Activated effector memory CD4-positive, alpha-beta T cell treated with Interleukin-2 at 50 U/mL for 16 hours (primary cell): ENCODE measurements around the gene VPREB1.
"Not testable (repeated sequence)": the region's sequence is repeated elsewhere in the genome, so short reads cannot be mapped to it uniquely, and the experiment has no call there.

Source experiments
- DNase-seq: peaks from one replicate; pipeline ENCODE4 v3.0.0-alpha.2; 2020

Gene VPREB1

GRCh38 chr22:22214819-22215329 lies 29.7 kb upstream of the VPREB1 start:
- DNase-seq: no peak

GRCh38 chr22:22215659-22216449 lies 28.7 kb upstream of the VPREB1 start:
- no peak for DNase-seq

DNA sequence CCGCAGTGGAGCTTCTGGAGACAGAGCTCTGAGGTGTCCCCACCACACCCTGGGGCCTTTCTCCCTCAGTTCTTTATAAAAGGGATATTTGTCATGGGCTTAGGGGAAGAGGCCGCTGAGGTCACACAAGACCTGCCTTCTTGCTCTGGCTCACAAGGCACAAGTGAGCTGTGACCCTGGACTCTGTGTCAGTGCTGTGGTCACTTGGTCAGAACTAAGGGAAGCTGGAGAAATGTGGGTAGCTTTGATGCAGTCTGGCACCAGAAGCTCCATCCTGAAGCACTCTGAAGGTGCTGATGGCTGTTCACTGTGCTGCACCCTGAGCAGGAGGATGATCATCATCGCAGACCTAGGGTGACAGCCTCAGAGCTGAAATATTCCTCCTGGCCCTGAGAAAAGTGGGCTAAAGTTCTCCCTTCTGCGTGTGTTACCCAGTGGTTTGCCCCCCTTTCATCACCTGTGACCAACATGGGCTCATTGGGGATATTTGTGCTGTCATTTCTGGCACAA lies 28.1 kb upstream of the VPREB1 start:
- DNase-seq: no peak

DNA sequence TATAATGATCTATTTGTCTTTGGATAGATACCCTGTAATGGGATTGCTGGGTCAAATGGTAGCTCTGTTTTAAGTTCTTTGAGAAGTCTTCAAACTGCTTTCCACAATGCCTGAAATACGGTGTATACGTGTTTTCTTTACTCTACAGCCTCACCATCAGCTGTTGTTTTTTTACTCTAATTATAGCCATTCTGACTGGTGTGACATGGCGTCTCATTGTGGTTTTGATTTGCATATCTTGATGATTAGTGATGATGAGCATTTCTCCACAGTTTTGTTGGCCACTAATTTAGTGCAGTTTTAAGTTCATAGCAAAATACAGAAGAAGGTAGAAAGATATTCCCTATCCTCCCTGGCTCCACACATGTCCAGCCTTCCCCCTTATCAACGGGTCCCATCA lies 26.3 kb upstream of the VPREB1 start:
- DNase-seq: no peak

DNA sequence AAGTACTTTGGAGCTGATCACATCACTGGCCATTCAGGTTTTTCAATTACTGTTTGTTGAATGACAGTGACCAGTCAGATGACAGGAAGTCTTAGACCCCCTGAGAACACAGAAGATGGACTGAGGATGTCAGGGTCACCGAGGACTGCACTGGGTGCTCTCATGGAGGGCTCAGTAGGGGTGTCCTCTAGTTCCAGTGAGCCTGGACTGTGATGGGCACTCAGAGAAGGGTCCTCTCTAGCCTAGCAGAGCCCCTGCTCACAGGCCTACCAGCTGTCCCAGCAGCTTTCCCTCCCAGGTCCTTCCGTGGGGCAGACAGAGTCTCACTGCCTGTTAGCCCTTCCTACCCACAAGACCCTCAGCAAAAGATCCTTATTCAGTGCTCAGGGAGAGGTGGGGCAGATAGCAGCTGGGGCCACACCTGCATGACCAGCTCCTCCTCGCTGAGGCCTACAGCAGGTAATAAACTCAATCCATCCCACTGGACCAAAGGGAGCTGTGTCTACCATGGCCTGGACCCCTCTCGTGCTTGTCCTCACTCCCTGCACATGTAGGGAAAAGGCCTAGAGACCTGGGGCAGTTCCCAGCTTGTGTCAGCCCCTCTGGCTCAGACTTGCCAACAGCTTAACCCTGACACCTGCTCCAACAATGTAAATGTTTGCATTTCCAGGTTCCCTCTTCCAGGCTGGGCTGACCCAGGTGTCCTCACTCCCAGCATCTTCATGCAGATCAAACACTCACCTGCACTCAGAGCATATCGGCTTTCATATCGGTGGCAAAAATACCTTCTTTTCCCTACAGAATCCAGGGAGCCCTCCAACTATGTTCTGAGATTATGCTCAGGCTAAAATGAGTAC lies 25.2 kb upstream of the VPREB1 start:
- no peak for DNase-seq

GRCh38 chr22:22221043-22221442 lies 23.5 kb upstream of the VPREB1 start:
- not testable (repeated sequence) for DNase-seq

GRCh38 chr22:22226448-22227187 lies 18.0 kb upstream of the VPREB1 start:
- DNase-seq: no peak

- no peak for DNase-seq
Measured at GRCh38 chr22:22228421-22228820, 16.2 kb upstream of the VPREB1 start.

DNA sequence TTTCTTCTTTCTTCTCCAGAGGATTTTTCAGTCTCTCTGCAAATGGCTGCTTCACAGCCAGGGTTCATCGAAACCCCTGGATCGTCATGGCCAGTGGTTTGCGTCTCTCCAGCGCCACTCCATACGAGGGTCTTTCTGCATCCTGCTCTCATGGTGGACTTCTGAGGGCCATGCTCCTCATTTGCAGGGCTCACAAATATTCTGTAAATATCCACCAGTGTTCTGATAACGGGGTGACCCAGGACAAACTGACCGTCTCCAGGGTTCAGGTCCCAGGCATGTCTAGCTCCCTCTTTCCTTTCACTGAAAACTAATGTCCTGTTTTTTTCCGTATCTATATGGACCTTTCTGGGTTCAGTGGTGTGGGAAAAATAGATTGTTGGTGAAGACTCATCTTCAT lies 15.7 kb upstream of the VPREB1 start:
- DNase-seq: no peak

GRCh38 chr22:22229683-22230420 lies 14.7 kb upstream of the VPREB1 start:
- DNase-seq: no peak

DNA sequence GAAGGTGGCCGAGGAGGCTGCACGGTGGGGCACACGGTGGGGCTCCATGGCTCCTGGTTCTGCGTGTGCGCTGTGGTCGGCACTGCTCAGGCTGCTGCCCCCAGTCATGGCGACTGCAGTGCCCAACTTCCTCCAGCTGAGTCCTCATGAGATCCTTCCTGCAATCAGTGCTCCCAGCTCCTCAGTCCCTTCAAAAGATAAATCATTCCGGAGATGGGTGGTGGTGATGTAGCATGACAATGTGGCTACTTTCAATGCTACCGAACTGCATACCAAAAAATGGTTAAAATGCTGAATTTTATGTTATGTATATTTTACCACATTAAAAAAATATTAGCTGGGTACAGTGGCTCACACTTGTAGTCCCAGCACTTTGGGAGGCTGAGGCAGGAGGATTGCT lies 14.1 kb upstream of the VPREB1 start:
- no peak for DNase-seq

DNA sequence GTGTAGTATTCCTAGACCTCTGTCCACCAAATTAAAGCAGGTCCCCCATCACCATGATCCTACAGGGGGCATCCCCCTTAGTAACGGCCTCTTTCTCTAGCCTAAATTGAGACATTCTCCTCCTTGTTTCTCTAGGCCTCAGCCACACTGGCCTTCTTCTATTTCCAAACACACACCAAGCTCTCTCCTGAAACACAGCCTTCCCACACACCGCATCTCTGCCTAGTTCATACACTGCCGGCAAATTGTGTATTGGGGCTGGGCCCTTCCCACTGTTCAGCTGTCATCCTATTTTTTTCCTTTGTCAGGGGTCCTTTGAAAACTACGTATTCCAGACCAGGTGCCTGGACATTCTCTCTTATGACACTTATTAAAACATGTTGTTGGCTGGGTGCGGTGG lies 11.5 kb upstream of the VPREB1 start:
- DNase-seq: no peak

DNA sequence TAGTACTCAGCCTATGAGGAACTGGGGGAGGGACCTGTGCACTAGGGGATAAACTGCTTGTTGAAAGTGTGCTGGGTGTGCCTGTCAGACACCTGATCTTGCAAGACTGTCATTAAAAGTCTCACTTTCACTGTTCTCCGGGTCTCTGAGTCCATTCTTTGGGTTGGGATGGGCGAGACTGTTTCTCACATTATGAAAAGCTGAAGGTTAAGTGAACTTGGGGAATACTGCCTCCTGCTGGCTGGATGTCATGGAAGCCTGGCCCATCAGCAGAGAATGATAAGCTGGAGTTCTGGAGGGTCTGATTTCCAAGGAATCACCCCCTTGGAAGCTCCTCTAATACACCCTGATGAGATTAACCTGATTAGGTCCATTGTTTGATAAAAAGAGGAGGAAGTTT lies 9.0 kb upstream of the VPREB1 start:
- no peak for DNase-seq

DNA sequence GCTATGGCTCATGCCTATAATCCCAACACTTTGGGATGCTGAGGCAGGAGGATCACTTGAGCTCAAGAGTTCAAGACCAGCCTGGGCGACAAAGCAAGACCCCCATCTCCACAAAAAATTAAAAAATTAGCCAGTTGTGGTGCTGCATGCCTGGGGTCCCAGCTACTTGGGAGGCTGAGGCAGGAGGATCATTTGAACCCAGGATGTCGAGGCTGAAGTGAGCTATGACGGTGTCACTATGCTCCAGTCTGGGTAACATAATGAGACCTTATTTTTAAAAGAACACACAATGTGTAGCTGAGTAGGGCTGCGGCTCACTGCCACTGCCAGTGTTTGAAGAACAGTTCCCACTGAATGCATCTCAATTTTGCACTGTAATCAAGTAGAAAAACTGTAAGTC lies 7.1 kb upstream of the VPREB1 start:
- DNase-seq: no peak

GRCh38 chr22:22239311-22239939 lies 5.2 kb upstream of the VPREB1 start:
- no peak for DNase-seq

GRCh38 chr22:22241554-22241898 lies 3.1 kb upstream of the VPREB1 start:
- no peak for DNase-seq

- DNase-seq: no peak
Measured at GRCh38 chr22:22242488-22242887, 2.1 kb upstream of the VPREB1 start.

DNA sequence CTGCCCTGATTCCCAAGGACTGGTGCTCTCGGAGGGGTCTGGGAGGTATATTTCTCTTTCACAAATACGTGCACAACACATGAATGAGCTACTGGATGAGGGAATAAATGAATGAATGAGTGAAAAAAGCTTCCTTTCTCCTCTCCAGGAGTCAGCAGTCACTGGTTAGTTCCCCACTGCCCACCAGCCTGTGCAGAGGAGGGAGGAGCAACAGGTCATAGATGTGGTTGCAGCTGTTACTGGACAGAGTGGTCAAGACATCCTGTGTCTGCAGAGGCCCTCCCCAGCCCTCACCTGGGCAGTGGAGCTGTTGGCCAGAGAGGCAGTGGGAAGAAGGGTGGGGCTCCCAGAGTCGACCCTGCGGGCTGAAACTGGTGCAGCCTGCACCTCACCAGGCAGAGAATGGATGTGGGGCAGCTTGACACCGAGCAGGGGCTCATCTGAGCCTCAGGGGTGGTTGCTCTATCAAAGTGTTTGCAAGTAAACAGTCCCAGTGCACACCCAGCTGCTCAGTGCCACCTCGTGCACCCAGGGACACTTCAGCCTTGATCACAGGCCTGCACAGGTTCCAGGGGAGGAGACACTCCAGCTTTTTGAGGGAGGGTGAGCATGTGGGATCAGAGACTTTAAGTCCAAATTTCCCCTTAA lies 1.4 kb upstream of the VPREB1 start:
- no peak for DNase-seq

DNA sequence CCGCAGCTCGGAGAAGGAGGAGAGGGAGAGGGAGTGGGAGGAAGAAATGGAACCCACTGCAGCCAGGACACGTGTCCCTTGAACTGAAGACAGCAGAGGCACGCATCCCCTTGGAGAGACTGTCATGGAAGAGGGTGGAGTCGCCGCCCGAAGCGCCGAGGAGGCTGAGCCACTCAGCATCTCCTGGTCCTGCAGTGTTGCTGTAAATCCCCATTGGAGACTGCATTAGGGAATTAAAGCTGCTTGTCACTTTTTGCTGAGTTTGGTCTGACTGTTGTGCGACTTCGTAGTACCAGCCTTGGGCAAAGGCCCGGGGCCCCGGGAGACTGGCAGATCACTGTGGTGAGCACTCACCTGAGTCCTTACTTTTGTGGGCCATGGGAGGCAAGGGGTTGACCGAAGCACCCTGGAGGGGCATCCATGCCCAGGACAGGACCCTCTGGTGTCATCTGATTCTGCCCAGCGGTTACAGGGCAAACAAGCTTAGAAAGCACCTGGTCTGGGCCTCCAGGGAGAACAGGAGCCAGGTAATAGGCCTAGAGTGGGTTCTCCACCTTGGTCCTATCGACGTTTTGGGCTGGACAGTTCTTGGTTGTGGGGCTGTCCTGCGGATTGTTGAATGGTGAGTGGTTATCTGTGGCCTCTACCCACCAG lies 797 bp downstream of the VPREB1 start:
- DNase-seq: no peak

- no peak for DNase-seq
Measured at GRCh38 chr22:22245935-22246525, 1.4 kb downstream of the VPREB1 start.
